CD4-positive, alpha-beta T cell (primary cell): Measurements from ENCODE around the gene SNX20. TPM values are rescaled to one million over a fixed set of nuclear protein-coding genes. Genes with fewer than 3 reads are reported as not detected.

ENCODE experiments used
- ATAC-seq: fragments of 200-7000 bp; cut with Tn5 transposase; one replicate; pipeline ENCODE4 v1.10.0; 2022; ENCODE audit warnings: mild to moderate bottlenecking; ENCODE audit not compliant: poor library complexity
- CTCF ChIA-PET: fragments of 350-600 bp; sonication (Branson Sonifier 250); formaldehyde crosslinking; loops from one replicate; lab custom pipeline; 2021; ENCODE audit warnings: antibody characterized with exemption, inconsistent platforms; lab: Charles Lee
- POLR2A ChIA-PET: fragments of 350-600 bp; sonication (Branson Sonifier 250); formaldehyde crosslinking; loops from one replicate; lab custom pipeline; 2021; ENCODE audit warnings: antibody characterized with exemption, inconsistent platforms; lab: Charles Lee
- DNase-seq, 14 experiments: peaks; one replicate each; pipeline ENCODE4 v3.0.0-alpha.2; 2013 to 2020; ENCODE audit warnings: mixed read lengths in 2 of 14
- H3K27ac ChIP-seq, 2 donors: one replicate each; pipeline versions ENCODE4 v1.5.1 to v1.7.0; 2013; ENCODE audit warnings: low read length in 2 of 2, low read depth in 1 of 2, mild to moderate bottlenecking in 1 of 2
- H3K27me3 ChIP-seq, 2 experiments: 1 replicate in 1 of 2; 2 replicates in 1 of 2; pipeline versions ENCODE4 v1.6.1 to v1.7.0; 2013; ENCODE audit warnings: low read length in 2 of 2, control low read depth in 1 of 2, mild to moderate bottlenecking in 1 of 2, moderate library complexity in 1 of 2; ENCODE audit not compliant: insufficient read depth in 2 of 2, control insufficient read depth in 1 of 2
- H3K36me3 ChIP-seq: one replicate; pipeline ENCODE4 v1.6.1; 2013; ENCODE audit warnings: low read length, control low read depth; ENCODE audit not compliant: insufficient read depth
- H3K4me1 ChIP-seq: one replicate; pipeline ENCODE4 v1.6.1; 2013; ENCODE audit warnings: low read length, control low read depth; ENCODE audit not compliant: insufficient read depth
- H3K4me3 ChIP-seq: one replicate; pipeline ENCODE4 v1.5.1; 2013; ENCODE audit warnings: mild to moderate bottlenecking, low read length, moderate library complexity
- H3K9me3 ChIP-seq, 2 experiments: 1 replicate in 1 of 2; 2 replicates in 1 of 2; pipeline versions ENCODE4 v1.6.1 to v1.7.0; 2013; ENCODE audit warnings: low read length in 2 of 2, mild to moderate bottlenecking in 2 of 2, control low read depth in 1 of 2, moderate library complexity in 1 of 2; ENCODE audit not compliant: control insufficient read depth in 1 of 2, insufficient read depth in 1 of 2
- H3K27ac Mint-ChIP-seq: one replicate; pipeline ENCODE4 v1.8.0; 2020; ENCODE audit warnings: mixed read lengths
- H3K27me3 Mint-ChIP-seq: one replicate; pipeline ENCODE4 v1.8.0; 2021; ENCODE audit warnings: mixed read lengths
- H3K36me3 Mint-ChIP-seq: one replicate; pipeline ENCODE4 v1.8.0; 2021; ENCODE audit warnings: low read depth, mixed read lengths
- H3K4me1 Mint-ChIP-seq: one replicate; pipeline ENCODE4 v1.8.0; 2021; ENCODE audit warnings: low read depth, mixed read lengths
- H3K4me3 Mint-ChIP-seq: one replicate; pipeline ENCODE4 v1.8.0; 2020; ENCODE audit warnings: mild to moderate bottlenecking, mixed read lengths
- H3K9me3 Mint-ChIP-seq: one replicate; pipeline ENCODE4 v1.8.0; 2020; ENCODE audit warnings: mixed read lengths
- CTCF ChIP-seq: fragments of 200-600 bp; IDR thresholded peaks from one replicate; pipeline ENCODE4 v1.8.0; 2022; ENCODE audit warnings: antibody characterized with exemption, mild to moderate bottlenecking
- intact Hi-C, 2 experiments: fragments of 100-400 bp; cut with DNase I in 1 of 2; cut with micrococcal nuclease in 1 of 2; formaldehyde crosslinking; loops; one replicate each; pipeline versions ENCODE4 v1.15.1 to v1.9.0; 2023 to 2025; cut with DNase I, micrococcal nuclease
- polyA plus RNA-seq, 2 donors: library from polyadenylated mRNA; unstranded; fragments of 120-200 nt; gene quantifications; one replicate each; pipeline ENCODE4 v1.2.1, GENCODE V29; 2013
- total RNA-seq, 174 experiments: library from RNA in 2 of 174; stranded (reverse) in 2 of 174; gene quantifications; one replicate each; pipeline ENCODE4 v1.2.3 and lab custom pipeline; 2021 to 2026

SNX20 gene
- total RNA-seq = 10 to 100 TPM; 26.6 TPM
- 75.4 TPM for polyA plus RNA-seq (2013, experiment 1 of 2)
- 68.8 TPM for polyA plus RNA-seq (2013, experiment 2 of 2)
- 32.9 to 168 (median 98.0) reads per million in 172 experiments for total RNA-seq (lab: John Stamatoyannopoulos, UW)

- DNase-seq (peak in 13 of 14 experiments; percentile 57 to 90 (median 69)), ATAC-seq (peak; percentile 82)
- ChIA-PET CTCF (interaction anchor here (0.8 to 5.5 kb wide), 8 partner anchors 10 to 124 kb away, joined by 3 to 45 read pairs (median 4); no protein-coding TSS in a partner anchor), POLR2A (interaction anchor here (0.6 to 13.0 kb wide), 20 partner anchors 13 to 656 kb away, joined by 3 to 174 read pairs (median 4); partner anchors contain the start of genes BRD7, CNEP1R1 and CYLD)
- H3K4me1 Mint-ChIP-seq = peaks cover 93% of the 10 kb centered on the region
- no peaks in the 10 kb centered on the region for H3K27me3 ChIP-seq
- peaks cover 33% of the 10 kb centered on the region for H3K36me3 ChIP-seq
- no peaks in the 10 kb centered on the region for H3K27me3 Mint-ChIP-seq
- TF ChIP-seq CTCF = no peak
- H3K4me3 ChIP-seq = peak within 1 kb of the TSS; percentile 96
- intact Hi-C loops = loop anchor here (2.0 kb wide), 2 partner anchors 28 to 66 kb away; no protein-coding TSS in a partner anchor
- peaks cover 91% of the 10 kb centered on the region for H3K4me1 ChIP-seq
- H3K27ac ChIP-seq = peak within 1 kb of the TSS; percentile 87 to 92
- no peaks in the 10 kb centered on the region for H3K9me3 ChIP-seq
- H3K9me3 Mint-ChIP-seq = no peaks in the 10 kb centered on the region
- H3K27ac Mint-ChIP-seq = peak within 1 kb of the TSS; percentile 84
- H3K36me3 Mint-ChIP-seq = peaks cover 48% of the 10 kb centered on the region
- peak within 1 kb of the TSS; percentile 97 for H3K4me3 Mint-ChIP-seq
Measured at GRCh38 chr16:50681021-50681885, at the start of gene SNX20. TSS of gene SNX20 (minus strand) at chr16:50681312. CDS start at chr16:50677526, 3,786 bp downstream.

- TF ChIP-seq CTCF = no peak
- intact Hi-C loops = no loop called here
- Mint-ChIP-seq H3K36me3 (peaks cover 34% of the 10 kb centered on the region), H3K9me3 (peaks cover 10% of the 10 kb centered on the region), H3K27me3 (no peaks in the 10 kb centered on the region), H3K4me1 (peaks cover 28% of the 10 kb centered on the region), H3K4me3 (no peak overlapping the region), H3K27ac (no peak overlapping the region)
- DNase-seq (no peak), ATAC-seq (peak; percentile 63)
- peaks cover 29% of the 10 kb centered on the region for H3K4me1 ChIP-seq
- no peak overlapping the region for H3K4me3 ChIP-seq
- CTCF ChIA-PET = no interaction called here
- H3K36me3 ChIP-seq = peaks cover 22% of the 10 kb centered on the region
- POLR2A ChIA-PET = interaction anchor here (0.7 to 1.5 kb wide), 2 partner anchors 17 to 20 kb away, joined by 3 to 4 read pairs; partner anchors contain the start of gene CYLD
- no peak overlapping the region for H3K27ac ChIP-seq
- peaks cover 0 to 13% of the 10 kb centered on the region in 2 experiments for H3K9me3 ChIP-seq
- H3K27me3 ChIP-seq = no peaks in the 10 kb centered on the region
Measured at GRCh38 chr16:50724306-50724705, 43.2 kb upstream of the SNX20 start.

- Histone ChIP-seq H3K4me1 (peaks cover 29% of the 10 kb centered on the region), H3K36me3 (peaks cover 21% of the 10 kb centered on the region), H3K4me3 (no peak overlapping the region), H3K9me3 (peaks cover 0 to 13% of the 10 kb centered on the region in 2 experiments), H3K27me3 (no peaks in the 10 kb centered on the region), H3K27ac (no peak overlapping the region)
- Mint-ChIP-seq H3K36me3 (peaks cover 34% of the 10 kb centered on the region), H3K4me3 (no peak overlapping the region), H3K27me3 (no peaks in the 10 kb centered on the region), H3K9me3 (peaks cover 10% of the 10 kb centered on the region), H3K27ac (no peak overlapping the region), H3K4me1 (peaks cover 37% of the 10 kb centered on the region)
- CTCF ChIA-PET = interaction anchor here (2.2 kb wide), 1 partner anchor 83 kb away, joined by 9 read pairs; no protein-coding TSS in a partner anchor
- POLR2A ChIA-PET = interaction anchor here (1.4 kb wide), 1 partner anchor 19 kb away, joined by 10 read pairs; the partner anchor contains the start of gene CYLD
- no peak for DNase-seq
- TF ChIP-seq CTCF = no peak
- ATAC-seq = no peak
- intact Hi-C loops = loop anchor here in 1 of 2 experiments (1.0 kb wide), 1 partner anchor 35 kb away; no protein-coding TSS in a partner anchor
Measured at GRCh38 chr16:50722960-50723359, 41.8 kb upstream of the SNX20 start.
